ENCODE results near the gene IL4R. TPM values are rescaled to one million over a fixed set of nuclear protein-coding genes. Genes with fewer than 3 reads are reported as not detected.
"Not testable (repeated sequence)": the region's sequence is repeated elsewhere in the genome, so short reads cannot be mapped to it uniquely, and the experiment has no call there.

The IL4R gene
- total and polyA plus RNA-seq, 4 donors: 15.5 to 61.9 (median 29.9) TPM

DNA sequence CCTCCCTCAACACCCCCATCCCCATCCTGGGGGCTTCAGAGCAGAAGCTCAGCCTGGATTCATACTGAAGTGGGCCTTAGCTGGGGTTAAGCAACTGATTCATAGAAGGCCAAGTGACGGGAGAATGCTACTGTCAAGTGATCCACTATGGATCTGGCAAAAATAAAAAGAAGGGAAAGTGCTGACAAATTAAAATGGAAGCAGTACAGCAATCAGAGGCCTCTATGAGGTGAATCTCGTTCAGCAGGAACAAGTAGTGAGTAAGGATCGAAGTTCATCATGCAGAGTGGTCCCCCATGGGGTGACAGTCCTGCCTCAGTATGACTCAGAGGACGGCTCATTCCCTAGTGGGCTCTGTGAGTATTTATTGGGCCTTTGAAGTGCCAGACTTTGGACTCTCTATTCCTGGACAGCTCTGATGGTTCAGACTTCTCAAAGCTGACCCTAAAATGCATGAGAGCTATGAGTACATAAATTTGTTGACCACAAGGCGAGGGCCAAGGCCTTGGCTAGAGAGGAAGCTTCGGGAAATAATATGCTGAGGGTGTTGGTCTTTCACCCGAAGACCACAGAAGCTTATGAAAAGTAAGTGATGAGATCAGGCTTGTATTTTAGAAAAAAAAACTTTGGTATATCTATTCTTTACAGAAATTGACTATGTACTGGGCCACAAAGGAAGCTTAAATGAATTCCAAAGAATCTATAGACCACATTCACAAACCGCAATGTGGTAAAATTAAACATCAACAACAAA lies 39.9 kb upstream of the IL4R start:
- TF ChIP-seq HNF4G (IDR thresholded peaks at IDR 0.05): no peak
- TF ChIP-seq NR2F2 (IDR thresholded peaks at IDR 0.05): no peak
- TF ChIP-seq, protein P1, sequence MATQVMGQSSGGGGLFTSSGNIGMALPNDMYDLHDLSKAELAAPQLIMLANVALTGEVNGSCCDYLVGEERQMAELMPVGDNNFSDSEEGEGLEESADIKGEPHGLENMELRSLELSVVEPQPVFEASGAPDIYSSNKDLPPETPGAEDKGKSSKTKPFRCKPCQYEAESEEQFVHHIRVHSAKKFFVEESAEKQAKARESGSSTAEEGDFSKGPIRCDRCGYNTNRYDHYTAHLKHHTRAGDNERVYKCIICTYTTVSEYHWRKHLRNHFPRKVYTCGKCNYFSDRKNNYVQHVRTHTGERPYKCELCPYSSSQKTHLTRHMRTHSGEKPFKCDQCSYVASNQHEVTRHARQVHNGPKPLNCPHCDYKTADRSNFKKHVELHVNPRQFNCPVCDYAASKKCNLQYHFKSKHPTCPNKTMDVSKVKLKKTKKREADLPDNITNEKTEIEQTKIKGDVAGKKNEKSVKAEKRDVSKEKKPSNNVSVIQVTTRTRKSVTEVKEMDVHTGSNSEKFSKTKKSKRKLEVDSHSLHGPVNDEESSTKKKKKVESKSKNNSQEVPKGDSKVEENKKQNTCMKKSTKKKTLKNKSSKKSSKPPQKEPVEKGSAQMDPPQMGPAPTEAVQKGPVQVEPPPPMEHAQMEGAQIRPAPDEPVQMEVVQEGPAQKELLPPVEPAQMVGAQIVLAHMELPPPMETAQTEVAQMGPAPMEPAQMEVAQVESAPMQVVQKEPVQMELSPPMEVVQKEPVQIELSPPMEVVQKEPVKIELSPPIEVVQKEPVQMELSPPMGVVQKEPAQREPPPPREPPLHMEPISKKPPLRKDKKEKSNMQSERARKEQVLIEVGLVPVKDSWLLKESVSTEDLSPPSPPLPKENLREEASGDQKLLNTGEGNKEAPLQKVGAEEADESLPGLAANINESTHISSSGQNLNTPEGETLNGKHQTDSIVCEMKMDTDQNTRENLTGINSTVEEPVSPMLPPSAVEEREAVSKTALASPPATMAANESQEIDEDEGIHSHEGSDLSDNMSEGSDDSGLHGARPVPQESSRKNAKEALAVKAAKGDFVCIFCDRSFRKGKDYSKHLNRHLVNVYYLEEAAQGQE (IDR thresholded peaks at IDR 0.05): no peak
- TF ChIP-seq RAD21 (IDR thresholded peaks at IDR 0.05): no peak
- TF ChIP-seq, protein P2, sequence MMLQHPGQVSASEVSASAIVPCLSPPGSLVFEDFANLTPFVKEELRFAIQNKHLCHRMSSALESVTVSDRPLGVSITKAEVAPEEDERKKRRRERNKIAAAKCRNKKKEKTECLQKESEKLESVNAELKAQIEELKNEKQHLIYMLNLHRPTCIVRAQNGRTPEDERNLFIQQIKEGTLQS (IDR thresholded peaks at IDR 0.05): no peak
- TF ChIP-seq HNF4A (conservative IDR thresholded peaks at IDR 0.05): peak in 1 of 2 donors; percentile 34
- WGBS: 75% methylated on average over 8 of the region's 8 CpGs
- peaks cover 0 to 7% (median 5%) of the 10 kb centered on the region in 4 donors for H3K4me1 ChIP-seq (ENCODE audit: control insufficient read depth in 4 of 4, insufficient read depth in 4 of 4, low read length in 3 of 4)
- no peak for DNase-seq (ENCODE audit: low spot score)
- no peak overlapping the region for H3K4me3 ChIP-seq (ENCODE audit: low read depth in 1 of 3, low read length in 3 of 3)
- H3K9ac ChIP-seq (ENCODE audit: low read depth in 1 of 2, low read length in 2 of 2): no peak overlapping the region
- no peak overlapping the region for H3K27ac ChIP-seq (ENCODE audit: low read depth in 1 of 2, low read length in 2 of 2)
- no peaks in the 10 kb centered on the region for H3K9me3 ChIP-seq (ENCODE audit: control insufficient read depth in 4 of 4, low read length in 3 of 4)
- H3K36me3 ChIP-seq (ENCODE audit: control insufficient read depth in 4 of 4, insufficient read depth in 3 of 4, low read depth in 1 of 4, low read length in 3 of 4): no peaks in the 10 kb centered on the region
- no peaks in the 10 kb centered on the region for H3K27me3 ChIP-seq (ENCODE audit: control insufficient read depth in 4 of 4, insufficient read depth in 4 of 4, low read length in 3 of 4)

DNA sequence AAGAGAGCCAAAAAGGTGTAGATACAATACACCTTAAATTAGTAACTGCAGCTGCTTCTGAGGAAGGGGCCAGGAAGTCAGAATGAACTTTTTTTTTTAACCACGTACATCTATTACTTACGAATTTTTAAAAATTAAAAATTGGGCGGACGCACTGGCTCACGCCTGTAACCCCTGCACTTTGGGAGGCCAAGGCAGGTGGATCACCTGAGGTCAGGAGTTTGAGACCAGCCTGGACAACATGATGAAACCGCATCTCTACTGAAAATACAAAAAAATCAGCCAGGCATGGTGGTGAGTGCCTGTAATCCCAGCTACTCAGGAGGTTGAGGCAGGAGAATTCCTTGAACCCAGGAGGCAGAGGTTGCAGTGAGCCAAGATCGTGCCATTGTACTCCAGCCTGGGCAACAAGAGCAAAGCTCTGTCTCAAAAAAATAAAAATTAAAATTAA lies 39.3 kb upstream of the IL4R start:
- H3K36me3 ChIP-seq (ENCODE audit: control insufficient read depth in 4 of 4, insufficient read depth in 3 of 4, low read depth in 1 of 4, low read length in 3 of 4); H3K4me3 ChIP-seq (ENCODE audit: low read depth in 1 of 3, low read length in 3 of 3); H3K27ac ChIP-seq (ENCODE audit: low read depth in 1 of 2, low read length in 2 of 2); H3K27me3 ChIP-seq (ENCODE audit: control insufficient read depth in 4 of 4, insufficient read depth in 4 of 4, low read length in 3 of 4); H3K9me3 ChIP-seq (ENCODE audit: control insufficient read depth in 4 of 4, low read length in 3 of 4); H3K9ac ChIP-seq (ENCODE audit: low read depth in 1 of 2, low read length in 2 of 2); DNase-seq (ENCODE audit: low spot score); H3K4me1 ChIP-seq (ENCODE audit: control insufficient read depth in 4 of 4, insufficient read depth in 4 of 4, low read length in 3 of 4): not testable (repeated sequence)
- WGBS: 87% methylated on average over 7 of the region's 7 CpGs

DNA sequence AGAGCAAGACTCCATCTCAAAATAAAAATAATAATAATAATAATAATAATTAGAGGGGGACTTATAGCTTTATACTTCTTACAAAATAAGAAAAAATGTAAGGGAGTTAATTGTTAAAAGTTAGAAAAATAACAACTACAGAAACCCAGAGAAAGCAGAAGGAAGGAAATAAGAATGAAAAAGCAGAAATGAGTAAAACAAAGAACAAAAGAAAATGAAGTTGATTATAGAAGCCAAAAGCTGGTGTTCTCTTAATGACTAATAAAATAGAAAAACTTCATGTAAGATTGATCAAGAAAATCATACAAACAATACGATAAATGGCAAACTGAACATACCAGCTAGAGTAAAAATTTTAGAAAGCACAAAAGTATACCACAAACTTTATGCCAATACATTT lies 38.4 kb upstream of the IL4R start:
- DNase-seq (ENCODE audit: low spot score): no peak
- no peaks in the 10 kb centered on the region for H3K9me3 ChIP-seq (ENCODE audit: control insufficient read depth in 4 of 4, low read length in 3 of 4)
- H3K27me3 ChIP-seq (ENCODE audit: control insufficient read depth in 4 of 4, insufficient read depth in 4 of 4, low read length in 3 of 4): no peaks in the 10 kb centered on the region
- no peaks in the 10 kb centered on the region for H3K36me3 ChIP-seq (ENCODE audit: control insufficient read depth in 4 of 4, insufficient read depth in 3 of 4, low read depth in 1 of 4, low read length in 3 of 4)
- no peak overlapping the region for H3K4me3 ChIP-seq (ENCODE audit: low read depth in 1 of 3, low read length in 3 of 3)
- 86% methylated on average over 1 of the region's 1 CpG for WGBS
- H3K9ac ChIP-seq (ENCODE audit: low read depth in 1 of 2, low read length in 2 of 2): no peak overlapping the region
- H3K4me1 ChIP-seq (ENCODE audit: control insufficient read depth in 4 of 4, insufficient read depth in 4 of 4, low read length in 3 of 4): no peaks in the 10 kb centered on the region
- no peak overlapping the region for H3K27ac ChIP-seq (ENCODE audit: low read depth in 1 of 2, low read length in 2 of 2)
- TF ChIP-seq HNF4A (conservative IDR thresholded peaks at IDR 0.05) (no peak), RAD21 (IDR thresholded peaks at IDR 0.05) (no peak), YY1 (IDR thresholded peaks at IDR 0.05) (no peak), HNF4G (IDR thresholded peaks at IDR 0.05) (no peak), FOXA2 (IDR thresholded peaks at IDR 0.05) (no peak), FOXA1 (IDR thresholded peaks at IDR 0.05) (no peak), SP1 (IDR thresholded peaks at IDR 0.05) (no peak)
- TF ChIP-seq, protein P2 (IDR thresholded peaks at IDR 0.05): no peak
- TF ChIP-seq, protein P3, sequence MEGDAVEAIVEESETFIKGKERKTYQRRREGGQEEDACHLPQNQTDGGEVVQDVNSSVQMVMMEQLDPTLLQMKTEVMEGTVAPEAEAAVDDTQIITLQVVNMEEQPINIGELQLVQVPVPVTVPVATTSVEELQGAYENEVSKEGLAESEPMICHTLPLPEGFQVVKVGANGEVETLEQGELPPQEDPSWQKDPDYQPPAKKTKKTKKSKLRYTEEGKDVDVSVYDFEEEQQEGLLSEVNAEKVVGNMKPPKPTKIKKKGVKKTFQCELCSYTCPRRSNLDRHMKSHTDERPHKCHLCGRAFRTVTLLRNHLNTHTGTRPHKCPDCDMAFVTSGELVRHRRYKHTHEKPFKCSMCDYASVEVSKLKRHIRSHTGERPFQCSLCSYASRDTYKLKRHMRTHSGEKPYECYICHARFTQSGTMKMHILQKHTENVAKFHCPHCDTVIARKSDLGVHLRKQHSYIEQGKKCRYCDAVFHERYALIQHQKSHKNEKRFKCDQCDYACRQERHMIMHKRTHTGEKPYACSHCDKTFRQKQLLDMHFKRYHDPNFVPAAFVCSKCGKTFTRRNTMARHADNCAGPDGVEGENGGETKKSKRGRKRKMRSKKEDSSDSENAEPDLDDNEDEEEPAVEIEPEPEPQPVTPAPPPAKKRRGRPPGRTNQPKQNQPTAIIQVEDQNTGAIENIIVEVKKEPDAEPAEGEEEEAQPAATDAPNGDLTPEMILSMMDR (IDR thresholded peaks at IDR 0.05; ENCODE audit: low read depth, low read length, missing input control): no peak
- TF ChIP-seq, protein P4, sequence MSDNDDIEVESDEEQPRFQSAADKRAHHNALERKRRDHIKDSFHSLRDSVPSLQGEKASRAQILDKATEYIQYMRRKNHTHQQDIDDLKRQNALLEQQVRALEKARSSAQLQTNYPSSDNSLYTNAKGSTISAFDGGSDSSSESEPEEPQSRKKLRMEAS (IDR thresholded peaks at IDR 0.05): no peak
- TF ChIP-seq, protein P1 (IDR thresholded peaks at IDR 0.05): no peak
